GM08714 (cell line): ENCODE results near the gene HSPE1.
"Not testable (repeated sequence)": the region's sequence is repeated elsewhere in the genome, so short reads cannot be mapped to it uniquely, and the experiment has no call there.

Experiments used
- H3K4me3 ChIP-seq: fragments of 200-500 bp; sonication (Bioruptor generic); 2 replicates; pipeline ENCODE4 v1.5.1; 2014; ENCODE audit warnings: mild to moderate bottlenecking, low read length, inconsistent platforms
- ZNF274 ChIP-seq: IDR thresholded peaks from 2 replicates; pipeline ENCODE4 v1.6.1; 2012; ENCODE audit warnings: mild to moderate bottlenecking, low read depth, low read length

Gene HSPE1

GRCh38 chr2:197514754-197515153 lies 14.6 kb downstream of the HSPE1 start:
- H3K4me3 ChIP-seq, result peak overlapping the region; percentile 91; the same call in 1 of the 2 replicates
- TF ChIP-seq ZNF274, result no peak

- no peak for TF ChIP-seq ZNF274
- H3K4me3 ChIP-seq, result peak overlapping the region; percentile 91
These were observed 15.1 kb downstream of the HSPE1 start for GRCh38 chr2:197515315-197515738.

GRCh38 chr2:197515739-197516392 lies 15.7 kb downstream of the HSPE1 start, which contains the start of gene MOB4:
Gene MOB4, plus strand, starts transcription at chr2:197516066. Its CDS starts 21 bp downstream, at chr2:197516087.
- no peak for TF ChIP-seq ZNF274
- H3K4me3 ChIP-seq, result peak within 1 kb of the TSS; percentile 91

GRCh38 chr2:197516393-197516761 lies 16.2 kb downstream of the HSPE1 start:
- peak overlapping the region; percentile 91 for H3K4me3 ChIP-seq
- TF ChIP-seq ZNF274, result no peak

- TF ChIP-seq ZNF274, result no peak
- H3K4me3 ChIP-seq, result peak overlapping the region; percentile 91; the same call in 1 of the 2 replicates
These were observed 17.0 kb downstream of the HSPE1 start for GRCh38 chr2:197517150-197517549.

GRCh38 chr2:197538412-197538811 lies 38.2 kb downstream of the HSPE1 start:
- no peak for TF ChIP-seq ZNF274
- H3K4me3 ChIP-seq, result no peak overlapping the region

GRCh38 chr2:197539734-197540133 lies 39.6 kb downstream of the HSPE1 start:
- no peak for TF ChIP-seq ZNF274
- H3K4me3 ChIP-seq, result no peak overlapping the region

GRCh38 chr2:197543206-197543605 lies 43.0 kb downstream of the HSPE1 start:
- H3K4me3 ChIP-seq, result no peak overlapping the region
- TF ChIP-seq ZNF274, result no peak

- no peak overlapping the region for H3K4me3 ChIP-seq
- no peak for TF ChIP-seq ZNF274
These were observed 47.2 kb downstream of the HSPE1 start for GRCh38 chr2:197547163-197547900.

GRCh38 chr2:197548582-197548981 lies 48.4 kb downstream of the HSPE1 start:
- no peak for TF ChIP-seq ZNF274
- H3K4me3 ChIP-seq, result no peak overlapping the region

- H3K4me3 ChIP-seq, result not testable (repeated sequence)
These were observed 51.1 kb downstream of the HSPE1 start for GRCh38 chr2:197551260-197551659.
